HG03097 (cell line): Measurements from ENCODE around the gene MYOF.

Source experiments
- ATAC-seq: cut with Tn5 transposase; IDR thresholded peaks from one replicate; pipeline ENCODE4 v1.9.1; 2021; ENCODE audit not compliant: unreplicated experiment, low FRiP score

MYOF gene, protein sequence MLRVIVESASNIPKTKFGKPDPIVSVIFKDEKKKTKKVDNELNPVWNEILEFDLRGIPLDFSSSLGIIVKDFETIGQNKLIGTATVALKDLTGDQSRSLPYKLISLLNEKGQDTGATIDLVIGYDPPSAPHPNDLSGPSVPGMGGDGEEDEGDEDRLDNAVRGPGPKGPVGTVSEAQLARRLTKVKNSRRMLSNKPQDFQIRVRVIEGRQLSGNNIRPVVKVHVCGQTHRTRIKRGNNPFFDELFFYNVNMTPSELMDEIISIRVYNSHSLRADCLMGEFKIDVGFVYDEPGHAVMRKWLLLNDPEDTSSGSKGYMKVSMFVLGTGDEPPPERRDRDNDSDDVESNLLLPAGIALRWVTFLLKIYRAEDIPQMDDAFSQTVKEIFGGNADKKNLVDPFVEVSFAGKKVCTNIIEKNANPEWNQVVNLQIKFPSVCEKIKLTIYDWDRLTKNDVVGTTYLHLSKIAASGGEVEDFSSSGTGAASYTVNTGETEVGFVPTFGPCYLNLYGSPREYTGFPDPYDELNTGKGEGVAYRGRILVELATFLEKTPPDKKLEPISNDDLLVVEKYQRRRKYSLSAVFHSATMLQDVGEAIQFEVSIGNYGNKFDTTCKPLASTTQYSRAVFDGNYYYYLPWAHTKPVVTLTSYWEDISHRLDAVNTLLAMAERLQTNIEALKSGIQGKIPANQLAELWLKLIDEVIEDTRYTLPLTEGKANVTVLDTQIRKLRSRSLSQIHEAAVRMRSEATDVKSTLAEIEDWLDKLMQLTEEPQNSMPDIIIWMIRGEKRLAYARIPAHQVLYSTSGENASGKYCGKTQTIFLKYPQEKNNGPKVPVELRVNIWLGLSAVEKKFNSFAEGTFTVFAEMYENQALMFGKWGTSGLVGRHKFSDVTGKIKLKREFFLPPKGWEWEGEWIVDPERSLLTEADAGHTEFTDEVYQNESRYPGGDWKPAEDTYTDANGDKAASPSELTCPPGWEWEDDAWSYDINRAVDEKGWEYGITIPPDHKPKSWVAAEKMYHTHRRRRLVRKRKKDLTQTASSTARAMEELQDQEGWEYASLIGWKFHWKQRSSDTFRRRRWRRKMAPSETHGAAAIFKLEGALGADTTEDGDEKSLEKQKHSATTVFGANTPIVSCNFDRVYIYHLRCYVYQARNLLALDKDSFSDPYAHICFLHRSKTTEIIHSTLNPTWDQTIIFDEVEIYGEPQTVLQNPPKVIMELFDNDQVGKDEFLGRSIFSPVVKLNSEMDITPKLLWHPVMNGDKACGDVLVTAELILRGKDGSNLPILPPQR (N-terminal part only)

DNA sequence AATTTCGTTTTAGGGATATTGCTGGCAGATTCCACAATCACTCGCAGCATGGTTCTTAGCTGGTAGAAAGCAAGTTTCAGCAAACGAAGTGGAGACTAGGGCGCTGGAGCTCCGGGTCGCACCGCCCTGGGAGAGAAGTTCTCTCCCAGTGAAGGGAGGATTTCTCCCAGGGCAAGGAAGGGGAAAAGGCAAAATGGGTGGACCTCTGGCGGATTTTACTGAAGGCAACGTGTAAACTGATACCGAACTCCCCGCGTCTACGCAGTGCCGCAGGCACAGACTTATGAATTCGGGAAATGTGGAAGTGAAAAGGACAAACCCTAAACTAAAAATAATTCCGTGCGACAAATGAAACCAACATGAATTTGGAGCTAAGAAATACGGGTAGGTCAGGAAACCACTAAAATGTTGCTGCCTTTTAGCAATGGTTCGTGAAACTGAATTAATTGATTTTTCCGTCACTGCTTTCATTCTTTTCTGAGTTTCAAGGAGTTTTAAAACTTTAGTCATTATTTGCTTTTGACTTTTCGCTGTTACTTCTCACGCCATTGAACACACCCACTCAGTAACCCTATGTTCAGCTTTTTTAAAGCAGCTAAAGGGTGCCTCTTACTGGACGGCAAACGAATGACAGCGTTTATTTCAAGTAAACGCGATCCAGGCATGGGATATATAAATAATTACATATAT is at the start of gene MYOF:
Gene MYOF (minus strand): TSS at position 190 of the 690 bp plus-strand sequence. CDS start 140 bp downstream, at position 50.
- no peak for ATAC-seq

DNA sequence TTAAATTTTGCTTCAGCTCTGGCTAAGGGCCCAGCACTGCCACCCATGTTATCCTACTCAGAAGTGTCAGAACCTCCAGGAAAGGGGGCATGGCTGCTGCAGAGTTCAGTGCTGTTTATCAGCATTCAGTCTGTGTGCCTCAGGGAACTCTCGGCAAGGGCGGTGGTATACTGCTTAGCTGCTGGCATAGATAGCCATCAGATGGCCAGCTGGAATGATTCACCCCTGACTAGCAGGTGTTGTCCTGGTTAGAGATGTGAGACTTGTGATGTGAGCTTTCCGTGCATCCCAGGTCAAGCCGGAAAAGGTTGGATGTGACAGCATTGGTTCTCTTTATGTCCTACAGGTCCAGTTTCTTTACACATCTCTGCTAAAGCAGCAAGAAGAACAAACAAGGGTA is 36.4 kb upstream of the MYOF start:
- no peak for ATAC-seq

DNA sequence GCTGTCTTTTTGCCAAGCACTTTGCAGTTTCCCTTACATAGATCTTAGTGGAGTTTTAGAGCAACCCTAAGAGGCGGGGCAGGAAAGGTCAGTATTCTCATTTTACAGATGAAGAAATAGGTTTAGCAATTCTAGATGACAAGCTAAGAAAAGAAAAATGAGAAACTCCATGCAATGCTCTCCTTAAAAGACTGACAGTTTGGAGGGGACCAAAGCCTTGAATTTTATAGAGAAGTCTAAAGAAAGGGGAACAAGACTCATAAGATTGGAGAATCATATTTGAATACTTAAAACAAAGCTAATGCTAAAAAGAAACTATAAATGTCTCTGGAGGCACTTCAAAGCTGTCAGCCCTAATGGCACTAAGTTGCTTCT is 33.9 kb upstream of the MYOF start:
- no peak for ATAC-seq

GRCh38 chr10:93515071-93516005 is 33.2 kb upstream of the MYOF start:
- ATAC-seq: no peak

- ATAC-seq: no peak
These were observed 32.4 kb upstream of the MYOF start for GRCh38 chr10:93514521-93514920.

- ATAC-seq: no peak
These were observed 31.0 kb upstream of the MYOF start for GRCh38 chr10:93513091-93513490.

DNA sequence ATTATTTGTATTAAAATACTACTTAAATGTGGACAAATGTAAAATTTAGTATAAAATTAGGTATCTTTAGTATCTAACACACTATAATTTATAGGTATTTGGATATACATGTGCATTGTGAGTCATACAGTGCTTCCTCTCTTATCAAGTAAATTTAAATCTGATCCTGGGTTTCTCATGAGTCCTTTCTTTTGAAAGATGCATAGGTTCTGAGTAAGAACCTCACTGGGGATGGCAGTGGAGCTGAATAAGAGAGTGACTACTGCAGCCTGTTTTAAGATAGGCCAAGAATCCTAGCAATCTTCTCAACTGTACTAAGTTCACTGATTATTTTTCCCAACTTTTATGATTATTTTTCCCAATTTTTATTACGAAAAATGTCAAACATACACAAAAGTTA is 30.4 kb upstream of the MYOF start:
- no peak for ATAC-seq

DNA sequence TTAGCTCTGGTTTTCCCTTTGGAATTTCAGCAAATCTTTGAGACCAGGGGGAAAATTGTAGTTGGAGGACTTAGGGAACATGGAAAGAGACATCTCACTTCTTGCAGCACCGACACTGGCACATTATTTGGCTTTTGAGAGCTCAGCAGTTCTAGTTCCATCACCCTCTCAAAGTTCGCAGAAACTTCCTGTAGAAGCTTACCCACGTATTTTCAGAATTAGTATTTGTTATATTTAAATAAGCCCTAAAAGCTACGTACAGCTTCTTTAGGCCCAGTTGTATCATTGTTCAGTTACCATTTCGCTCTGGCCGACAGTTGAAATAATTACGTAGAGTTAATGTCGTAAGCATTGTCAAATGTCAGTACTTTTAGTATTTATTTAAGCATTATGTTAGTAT is 27.7 kb upstream of the MYOF start:
- no peak for ATAC-seq

DNA sequence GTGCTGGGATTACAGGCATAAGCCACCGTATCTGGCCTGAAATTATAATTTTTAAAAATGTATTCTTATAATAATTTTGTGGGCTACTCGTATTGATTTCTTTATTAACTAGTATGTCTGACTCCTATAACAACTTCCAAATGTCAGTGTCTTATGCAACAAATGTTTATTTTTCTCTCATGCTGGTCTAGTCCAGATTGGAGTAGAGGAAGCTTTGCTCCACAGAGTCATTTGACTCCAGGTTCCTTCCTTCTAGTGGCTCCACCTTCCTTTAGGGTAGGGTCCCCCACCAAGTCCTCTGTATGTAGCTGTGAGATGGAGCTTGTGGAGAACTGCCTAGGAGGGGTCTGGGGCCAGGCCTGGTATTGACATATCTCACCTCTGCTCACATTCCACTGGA is 22.9 kb upstream of the MYOF start:
- ATAC-seq: no peak

DNA sequence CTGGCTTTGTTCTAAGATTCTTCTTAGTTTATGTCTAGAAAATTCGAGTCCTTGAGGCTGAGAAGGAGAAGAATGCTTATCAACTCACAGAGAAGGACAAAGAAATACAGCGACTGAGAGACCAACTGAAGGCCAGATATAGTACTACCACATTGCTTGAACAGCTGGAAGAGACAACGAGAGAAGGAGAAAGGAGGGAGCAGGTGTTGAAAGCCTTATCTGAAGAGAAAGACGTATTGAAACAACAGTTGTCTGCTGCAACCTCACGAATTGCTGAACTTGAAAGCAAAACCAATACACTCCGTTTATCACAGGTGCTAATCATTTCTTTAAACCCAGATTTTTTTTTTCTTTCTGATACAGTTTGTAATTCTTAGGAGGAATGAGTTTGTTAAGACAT is 20.9 kb upstream of the MYOF start:
- peak; percentile 71 for ATAC-seq

DNA sequence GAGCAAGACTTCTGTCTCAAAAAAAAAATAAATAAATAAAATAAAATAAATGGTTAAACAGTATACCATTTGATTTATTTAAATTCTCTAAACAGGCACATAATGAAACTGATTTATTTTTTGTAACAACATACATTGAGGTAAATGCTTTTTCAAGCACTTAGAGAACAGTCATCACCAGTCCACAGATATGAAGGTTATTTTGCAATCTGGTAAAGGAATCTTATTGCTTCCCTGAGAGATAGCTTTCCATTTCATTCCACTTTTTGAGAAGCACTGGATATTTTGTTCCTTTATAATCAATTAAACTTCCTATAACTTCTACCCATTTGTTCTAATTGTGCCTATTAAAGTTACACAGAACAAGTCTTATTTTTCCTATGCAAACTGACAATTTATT is 19.5 kb upstream of the MYOF start:
- no peak for ATAC-seq

- no peak for ATAC-seq
These were observed 16.0 kb upstream of the MYOF start for GRCh38 chr10:93498166-93498565.

DNA sequence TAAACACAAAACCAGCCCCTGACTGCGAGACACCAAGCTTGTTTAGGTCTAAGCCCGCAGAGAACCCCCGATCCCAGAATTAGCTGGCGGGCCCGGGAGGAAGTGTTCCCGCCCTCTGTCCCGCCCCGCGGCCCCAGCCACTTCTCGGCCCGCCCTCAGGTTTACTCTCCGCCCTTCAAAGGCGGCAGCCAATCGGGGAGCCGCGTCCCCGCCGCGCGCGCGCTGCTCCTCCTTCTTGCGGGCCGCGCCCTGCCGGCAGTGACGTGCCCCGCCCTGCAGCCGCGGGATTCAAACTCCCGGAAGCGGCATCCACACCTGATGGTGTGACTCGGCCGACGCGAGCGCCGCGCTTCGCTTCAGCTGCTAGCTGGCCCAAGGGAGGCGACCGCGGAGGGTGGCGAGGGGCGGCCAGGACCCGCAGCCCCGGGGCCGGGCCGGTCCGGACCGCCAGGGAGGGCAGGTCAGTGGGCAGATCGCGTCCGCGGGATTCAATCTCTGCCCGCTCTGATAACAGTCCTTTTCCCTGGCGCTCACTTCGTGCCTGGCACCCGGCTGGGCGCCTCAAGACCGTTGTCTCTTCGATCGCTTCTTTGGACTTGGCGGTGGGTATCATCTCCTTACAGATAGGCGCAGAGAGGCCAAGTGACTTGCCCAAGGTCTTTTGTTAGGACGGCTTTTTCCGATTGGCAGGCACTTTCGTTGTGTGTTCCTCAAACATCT is 14.3 kb upstream of the MYOF start, which contains the start of gene CEP55:
Gene CEP55 (plus strand): TSS at position 291 of the 720 bp plus-strand sequence. CDS start 3,440 bp downstream, outside the sequence.
- peak; percentile 97 for ATAC-seq

DNA sequence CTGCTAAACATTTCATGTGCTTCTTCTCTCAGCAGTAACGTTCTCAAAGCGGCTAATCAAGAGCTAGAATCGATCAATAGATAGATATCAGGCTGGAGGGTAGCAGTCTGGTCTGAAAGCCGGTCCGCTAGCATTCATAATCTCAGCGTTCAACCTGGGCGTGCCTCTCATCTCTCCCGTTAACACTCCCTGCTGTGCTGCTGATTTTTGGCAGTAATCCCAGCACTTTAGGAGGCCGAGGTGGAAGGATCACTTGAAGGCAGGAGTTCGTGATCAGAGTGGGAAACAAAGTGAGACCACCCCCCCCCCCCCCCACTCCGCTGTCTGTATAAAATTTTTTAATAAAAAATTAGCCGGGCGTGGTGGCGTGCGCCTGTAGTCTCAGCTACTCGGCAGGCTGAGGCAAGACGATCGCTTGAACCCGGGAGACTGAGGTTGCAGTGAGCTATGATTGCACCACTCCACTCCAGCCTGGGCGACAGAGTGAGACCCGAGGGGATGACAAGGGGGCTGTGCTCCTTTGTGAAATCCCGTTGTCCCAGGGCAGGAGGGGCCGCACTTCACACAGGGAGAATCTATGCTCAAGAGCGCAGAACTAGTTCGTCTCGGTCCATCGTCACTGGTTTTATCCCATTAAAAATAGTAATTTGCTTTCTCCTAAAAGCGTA is 13.7 kb upstream of the MYOF start:
- ATAC-seq: peak; percentile 11

GRCh38 chr10:93494494-93494893 is 12.4 kb upstream of the MYOF start:
- ATAC-seq: no peak

GRCh38 chr10:93493162-93493561 is 11.0 kb upstream of the MYOF start:
- ATAC-seq: no peak

DNA sequence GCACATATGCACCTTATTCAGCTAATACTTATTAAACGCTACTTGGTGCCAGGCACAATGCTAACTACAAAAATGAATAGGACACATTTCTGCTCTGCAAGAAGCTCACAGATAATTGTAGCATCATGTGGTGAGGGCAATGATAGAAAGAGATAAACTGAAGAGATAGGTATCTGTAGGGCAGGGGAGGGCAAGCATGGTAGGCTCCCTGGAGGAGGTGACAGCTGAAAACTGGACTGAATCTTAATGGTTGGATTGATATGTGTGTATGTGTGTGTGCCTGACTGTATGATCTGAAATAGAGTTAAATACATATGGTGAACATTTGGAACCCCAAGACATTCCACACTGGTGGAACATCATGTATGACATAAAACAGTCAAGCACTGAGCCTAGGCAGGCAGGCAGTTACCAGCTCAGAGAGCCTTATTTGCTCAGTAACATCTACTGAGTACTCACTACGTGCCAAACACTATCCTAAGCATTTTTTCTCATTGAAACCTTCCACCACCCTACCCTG is 9.5 kb upstream of the MYOF start:
- ATAC-seq: no peak
